GM18520 (cell line): ENCODE results near the gene GALNT2.

Experiments used
- ATAC-seq: cut with Tn5 transposase; IDR thresholded peaks from one replicate; pipeline ENCODE4 v1.9.1; 2021; ENCODE audit not compliant: unreplicated experiment

Gene GALNT2

GRCh38 chr1:230090194-230090711 is 23.2 kb downstream of the GALNT2 start:
- ATAC-seq: no peak

DNA sequence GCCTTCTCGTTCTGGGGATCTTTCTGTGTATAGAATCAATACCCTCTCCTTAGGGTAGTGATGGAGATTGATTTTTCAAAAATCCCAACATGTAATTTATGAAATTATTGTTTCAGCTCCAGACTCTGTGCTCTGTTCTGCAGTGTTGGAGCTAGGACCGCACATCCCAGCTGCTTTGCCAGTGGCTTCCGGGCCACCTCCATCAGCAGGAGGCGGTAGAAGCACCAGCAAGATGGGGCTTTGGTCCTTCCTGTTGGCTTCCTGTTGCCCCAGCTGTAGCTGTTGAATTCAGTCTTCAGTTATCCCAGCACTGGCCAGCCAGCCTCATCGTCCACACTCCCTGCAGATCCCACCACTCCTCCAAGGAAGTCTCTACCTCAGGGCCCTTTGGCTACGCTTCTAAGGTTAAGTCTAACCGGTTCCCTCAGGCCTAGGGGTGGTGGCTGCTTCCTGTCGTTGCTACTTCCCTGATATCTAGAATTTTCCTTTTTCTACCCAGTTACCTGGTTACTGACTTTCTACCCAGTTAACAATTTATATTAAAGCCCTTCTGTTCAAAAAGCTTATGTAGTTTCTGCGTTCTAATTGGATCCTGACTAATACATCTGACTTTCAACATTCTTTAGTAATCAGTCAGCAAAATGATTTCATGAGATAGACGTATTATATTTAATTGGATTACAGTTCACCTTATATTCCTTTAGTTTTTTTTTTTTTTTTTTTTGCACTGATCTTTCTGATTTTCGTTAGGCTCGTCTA is 24.6 kb downstream of the GALNT2 start:
- ATAC-seq: no peak

- no peak for ATAC-seq
Observed at GRCh38 chr1:230094746-230095145, 27.7 kb downstream of the GALNT2 start.

- ATAC-seq: no peak
Observed at GRCh38 chr1:230095938-230096337, 28.9 kb downstream of the GALNT2 start.

GRCh38 chr1:230097370-230097769 is 30.3 kb downstream of the GALNT2 start:
- ATAC-seq: no peak

- ATAC-seq: no peak
Observed at GRCh38 chr1:230098723-230099122, 31.7 kb downstream of the GALNT2 start.

DNA sequence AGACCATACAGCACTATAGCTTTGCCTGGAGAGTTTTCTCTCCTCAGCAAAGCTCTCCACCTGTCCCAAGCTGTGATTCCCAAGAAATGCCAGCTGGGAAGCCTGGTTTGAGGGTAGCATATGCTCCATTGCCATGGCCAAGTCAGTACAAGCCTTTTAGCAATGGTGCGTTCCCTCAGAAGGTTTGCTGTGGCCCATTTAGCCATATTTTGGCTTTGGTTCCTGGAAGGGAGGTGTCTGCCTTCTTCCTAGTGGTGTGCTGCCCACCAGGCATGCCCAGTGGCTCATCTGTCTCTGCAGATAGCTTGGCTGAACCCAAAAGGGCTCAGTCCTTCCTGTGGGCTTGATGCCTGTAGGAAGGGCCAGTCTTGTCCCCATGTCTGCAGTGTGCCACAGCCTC is 32.4 kb downstream of the GALNT2 start:
- no peak for ATAC-seq

- ATAC-seq: no peak
Observed at GRCh38 chr1:230100932-230101331, 33.9 kb downstream of the GALNT2 start.

GRCh38 chr1:230101556-230101955 is 34.5 kb downstream of the GALNT2 start:
- no peak for ATAC-seq

GRCh38 chr1:230102046-230102445 is 35.0 kb downstream of the GALNT2 start:
- no peak for ATAC-seq

GRCh38 chr1:230102472-230102871 is 35.4 kb downstream of the GALNT2 start:
- ATAC-seq: no peak

GRCh38 chr1:230103306-230104173 is 36.5 kb downstream of the GALNT2 start:
- ATAC-seq: no peak

DNA sequence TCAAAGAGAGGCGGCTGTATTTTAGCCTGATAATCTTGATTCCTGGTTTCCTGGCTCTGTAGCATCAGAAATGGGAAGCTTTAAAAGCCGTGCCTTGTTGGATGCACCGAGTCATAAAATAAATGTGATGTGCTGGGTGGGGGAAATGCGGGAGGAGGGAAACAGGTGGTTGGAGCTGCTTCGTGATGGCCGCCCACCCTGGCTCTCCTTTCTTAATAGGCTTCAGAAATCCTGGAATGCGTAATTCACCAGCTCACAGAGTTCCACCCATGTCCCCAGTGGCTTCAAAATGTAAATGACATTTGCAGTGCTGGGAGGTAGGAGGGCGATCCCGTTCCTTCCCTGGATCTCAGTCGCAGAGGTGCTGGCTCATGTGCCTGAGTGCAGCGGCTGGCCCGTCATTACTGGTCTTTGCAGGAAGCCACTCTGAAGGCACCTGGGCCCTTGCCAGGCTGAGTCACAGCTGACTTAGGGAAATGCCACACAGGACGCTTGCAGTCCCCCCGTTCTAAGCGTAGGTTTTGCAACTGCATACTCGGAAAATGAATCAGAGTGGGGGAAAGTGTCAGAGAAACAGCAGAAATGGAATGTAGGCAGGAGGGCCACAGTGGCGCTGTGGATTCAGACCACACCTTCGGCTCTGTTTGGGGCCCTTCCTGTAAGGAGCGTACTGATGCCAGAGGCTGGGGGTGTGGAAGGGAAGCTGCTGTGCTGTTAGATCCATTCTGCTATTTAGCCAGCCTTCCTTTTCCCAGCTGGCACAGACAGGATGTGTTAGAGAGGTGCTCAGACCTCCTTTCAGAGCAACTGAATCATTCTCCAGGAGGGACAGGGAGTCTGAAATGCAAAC is 37.6 kb downstream of the GALNT2 start:
- ATAC-seq: peak; percentile 45

- no peak for ATAC-seq
Observed at GRCh38 chr1:230105245-230105753, 38.3 kb downstream of the GALNT2 start.

DNA sequence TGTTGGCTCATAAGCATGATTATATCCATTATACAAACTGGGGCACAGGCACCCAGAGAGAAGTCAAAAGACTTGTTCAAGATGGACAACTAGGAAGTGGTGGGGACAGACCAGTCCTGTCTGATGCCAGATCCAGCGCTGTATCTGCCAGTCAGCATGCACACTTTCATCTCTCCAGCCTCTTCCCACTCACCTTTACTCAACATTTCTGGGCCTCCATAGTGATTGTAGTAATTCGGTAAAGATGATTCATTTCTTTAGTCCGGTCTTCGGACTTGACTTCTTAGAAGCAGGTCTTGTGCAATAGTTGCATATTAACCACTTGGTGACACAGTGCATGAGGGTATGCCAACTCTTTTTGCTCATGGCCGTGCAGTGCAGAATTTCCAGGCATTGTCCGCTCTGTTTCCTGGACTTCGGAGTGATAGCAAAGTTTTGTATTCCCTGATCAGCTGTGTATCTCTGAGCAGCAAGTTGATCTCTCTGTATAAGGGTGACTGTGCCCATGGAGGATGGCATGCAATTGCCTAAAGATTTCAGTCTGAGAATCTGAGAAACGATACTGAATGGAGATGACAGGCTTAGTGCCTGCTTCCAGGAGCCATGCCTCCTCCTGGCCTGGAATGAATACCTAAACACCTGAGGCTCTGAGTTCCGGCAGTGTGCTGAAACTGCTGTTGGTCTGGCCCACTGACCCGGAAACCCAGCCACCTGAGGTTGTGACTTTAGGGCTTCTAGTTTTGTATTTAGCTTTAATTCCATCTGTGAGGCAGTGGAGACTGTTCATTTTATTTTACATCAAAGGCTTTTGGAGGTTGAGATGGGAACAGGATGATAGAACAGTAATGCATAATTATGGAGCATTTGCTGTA is 39.0 kb downstream of the GALNT2 start:
- ATAC-seq: no peak

GRCh38 chr1:230107941-230108340 is 40.9 kb downstream of the GALNT2 start:
- no peak for ATAC-seq

DNA sequence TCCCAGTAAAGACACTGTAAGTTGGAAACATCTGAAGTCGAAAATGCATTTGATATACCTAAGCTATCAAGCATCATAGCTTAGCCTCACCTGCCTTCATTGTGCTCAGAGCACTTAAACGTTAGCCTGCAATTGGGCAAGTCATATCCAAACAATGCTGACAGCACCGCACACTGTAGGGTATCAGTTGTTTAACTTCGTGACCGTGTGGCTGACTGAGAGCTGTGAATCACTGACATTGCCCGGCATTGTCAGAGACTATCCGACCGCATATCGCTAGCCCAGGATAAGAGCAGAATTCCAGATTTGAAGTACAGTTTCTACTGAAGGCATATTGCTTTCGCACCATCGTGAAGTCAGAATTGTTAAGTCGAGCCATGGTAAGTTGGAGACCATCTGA is 41.5 kb downstream of the GALNT2 start:
- ATAC-seq: no peak

GRCh38 chr1:230109066-230109465 is 42.0 kb downstream of the GALNT2 start:
- ATAC-seq: no peak

GRCh38 chr1:230109895-230110667 is 43.0 kb downstream of the GALNT2 start:
- peak; percentile 76 for ATAC-seq
